ENCODE measurements around the gene FGF14. TPM values are rescaled to one million over a fixed set of nuclear protein-coding genes. Genes with fewer than 3 reads are reported as not detected.
A peak's percentile ranks its signal among the peaks of the same experiment; 100 is the strongest.

FGF14 gene
- total RNA-seq, 1 experiment from 2014 or later = 0.22 TPM

GRCh38 chr13:102261809-102262208 is 140.0 kb downstream of the FGF14 start:
- no peak overlapping the region for H2BK15ac ChIP-seq (ENCODE audit: low read depth, low read length)
- H3K56ac ChIP-seq (ENCODE audit: insufficient read length, low read depth, low read length) = no peak overlapping the region
- H2BK12ac ChIP-seq (ENCODE audit: insufficient read length, low read depth, low read length) = no peak overlapping the region
- no peak for TF ChIP-seq CTCF (conservative IDR thresholded peaks at IDR 0.05)
- no peaks in the 10 kb centered on the region for H3K9me3 ChIP-seq (ENCODE audit: control insufficient read depth, low read depth, low read length)
- H3K27me3 Mint-ChIP-seq (ENCODE audit: low read depth) = no peaks in the 10 kb centered on the region
- peak overlapping the region in 2 of 3 experiments; percentile 68 to 86; a peak in 2 of 7 replicates for H3K27ac Mint-ChIP-seq
- no peak overlapping the region for H4K5ac ChIP-seq (ENCODE audit: insufficient read length, low read depth, low read length)
- no peak overlapping the region for H3K27ac ChIP-seq (ENCODE audit: insufficient read length, low read depth, low read length)
- H3T11ph ChIP-seq (ENCODE audit: low read length) = no peak overlapping the region
- H3K18ac ChIP-seq (ENCODE audit: insufficient read length, low read depth, low read length) = no peak overlapping the region
- H2BK5ac ChIP-seq (ENCODE audit: insufficient read length, low read length) = no peak overlapping the region
- H2BK120ac ChIP-seq (ENCODE audit: low read depth, low read length, poor library complexity, severe bottlenecking) = no peak overlapping the region
- H2AFZ ChIP-seq (ENCODE audit: low read length) = no peak overlapping the region
- no peaks in the 10 kb centered on the region for H3K36me3 Mint-ChIP-seq (ENCODE audit: insufficient read depth in 1 of 3, low read depth in 3 of 3)
- no peak overlapping the region for H3K4me3 Mint-ChIP-seq
- H4K20me1 ChIP-seq (ENCODE audit: control insufficient read depth, insufficient read depth, insufficient read length) = no peaks in the 10 kb centered on the region
- no peaks in the 10 kb centered on the region for H3K79me1 ChIP-seq (ENCODE audit: insufficient read depth, low read depth, low read length, poor library complexity, severe bottlenecking)
- no peak overlapping the region for H4K8ac ChIP-seq (replicated peaks; ENCODE audit: insufficient read length, low read depth, low read length)
- H3K27me3 ChIP-seq (ENCODE audit: insufficient read depth, low read length) = no peaks in the 10 kb centered on the region
- H2AK5ac ChIP-seq (ENCODE audit: insufficient read length, low read length) = no peak overlapping the region
- H2BK20ac ChIP-seq (ENCODE audit: low read depth, low read length, poor library complexity, severe bottlenecking) = no peak overlapping the region
- no peaks in the 10 kb centered on the region for H3K9me3 Mint-ChIP-seq
- no peaks in the 10 kb centered on the region; the same call in 1 of the 2 replicates for H3K4me1 ChIP-seq (ENCODE audit: insufficient read depth, low read length)
- H3K4me2 ChIP-seq (ENCODE audit: insufficient read depth, insufficient read length, low read length) = no peak overlapping the region
- no peak overlapping the region for H3K4ac ChIP-seq (ENCODE audit: low read depth, low read length)
- peaks cover 5 to 12% of the 10 kb centered on the region in 2 experiments for H3K4me1 Mint-ChIP-seq
- WGBS (ENCODE audit: extremely low coverage, insufficient read length, low lambda C conversion rate) = no CpG with 5 or more reads among the region's 1 CpG
- no peak for DNase-seq
- H3K9ac ChIP-seq (ENCODE audit: extremely low read depth, insufficient read length, low read length) = no peak overlapping the region
- no peak overlapping the region for H3K14ac ChIP-seq (ENCODE audit: insufficient read depth, low read length)
- H3K23me2 ChIP-seq (ENCODE audit: insufficient read length, low read depth, low read length, poor library complexity, severe bottlenecking) = no peaks in the 10 kb centered on the region
- no peak overlapping the region for H4K91ac ChIP-seq (ENCODE audit: insufficient read length, low read depth, low read length)
- no peak overlapping the region for H3K23ac ChIP-seq (ENCODE audit: insufficient read length, low read depth, low read length)
- no peaks in the 10 kb centered on the region for H3K79me2 ChIP-seq (ENCODE audit: insufficient read depth, low read length)

Measured in H9 (cell line).